ENCODE data around the gene THSD4.
"Not testable (repeated sequence)": the region's sequence is repeated elsewhere in the genome, so short reads cannot be mapped to it uniquely, and the experiment has no call there.

The THSD4 gene

GRCh38 chr15:71352125-71352524 lies 236.9 kb downstream of the THSD4 start:
- DNase-seq: no peak

DNA sequence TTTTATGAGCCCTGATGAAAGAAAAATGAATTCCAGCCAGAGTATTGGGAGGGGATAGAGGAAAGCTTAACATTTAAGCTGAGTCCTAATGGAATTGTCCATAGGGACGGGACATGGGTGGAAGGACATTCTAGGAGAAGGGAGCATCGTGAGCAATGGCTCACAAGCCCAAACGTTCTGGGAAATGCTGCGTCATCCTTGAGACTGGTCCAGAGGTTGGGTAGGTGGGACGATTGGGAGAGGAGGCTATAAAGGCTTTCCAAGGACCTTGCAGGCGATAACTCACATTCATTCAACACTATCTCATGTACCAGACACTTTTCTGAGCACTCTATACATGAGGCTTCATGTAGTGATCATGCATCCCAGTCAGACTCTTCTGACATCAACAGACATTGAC lies 237.5 kb downstream of the THSD4 start:
- no peak for DNase-seq

DNA sequence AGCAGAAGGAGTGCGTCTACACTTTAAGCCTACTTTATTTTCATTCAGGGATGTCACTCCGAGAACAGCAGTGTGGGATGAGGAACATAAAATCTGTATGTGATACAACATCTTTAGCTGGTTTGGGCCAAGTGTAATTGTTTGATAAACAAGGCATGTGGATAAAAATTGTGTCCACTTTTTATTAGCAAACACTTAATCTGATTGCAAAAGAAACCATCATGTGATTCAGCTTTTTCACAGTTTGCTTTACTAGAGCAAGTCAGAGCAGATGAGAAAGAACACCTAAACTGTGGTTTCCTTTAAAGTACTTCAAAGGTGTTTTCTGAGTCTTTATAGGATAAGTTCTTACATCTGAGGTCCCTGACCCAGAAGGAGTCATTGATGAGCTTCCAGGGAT lies 237.9 kb downstream of the THSD4 start:
- no peak for DNase-seq

GRCh38 chr15:71355268-71355667 lies 240.0 kb downstream of the THSD4 start:
- DNase-seq: no peak

GRCh38 chr15:71357321-71357732 lies 242.1 kb downstream of the THSD4 start:
- DNase-seq: no peak

- DNase-seq: no peak
Observed at GRCh38 chr15:71357967-71358366, 242.7 kb downstream of the THSD4 start.

GRCh38 chr15:71359246-71359645 lies 244.0 kb downstream of the THSD4 start:
- no peak for DNase-seq

DNA sequence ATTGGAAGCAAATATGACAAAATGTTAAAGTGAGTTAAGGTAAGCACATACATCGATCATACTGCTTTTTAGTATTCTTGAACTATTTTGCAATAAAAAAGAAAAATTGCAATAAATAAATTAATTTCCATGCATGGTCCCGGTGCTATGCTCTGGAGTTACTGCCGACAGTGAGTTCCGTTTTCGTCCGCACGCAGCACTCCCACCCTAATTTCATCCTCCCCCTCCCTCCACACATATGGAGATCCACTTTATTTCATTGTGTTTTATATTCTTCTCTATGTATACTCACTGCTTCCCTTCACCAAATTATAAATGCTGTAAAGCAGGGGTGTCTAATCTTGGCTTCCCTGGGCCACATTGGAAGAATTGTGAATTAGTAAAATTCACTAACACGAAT lies 247.3 kb downstream of the THSD4 start:
- DNase-seq: no peak

- DNase-seq: no peak
Observed at GRCh38 chr15:71362987-71363968, 248.0 kb downstream of the THSD4 start.

GRCh38 chr15:71364117-71364584 lies 248.9 kb downstream of the THSD4 start:
- no peak for DNase-seq

DNA sequence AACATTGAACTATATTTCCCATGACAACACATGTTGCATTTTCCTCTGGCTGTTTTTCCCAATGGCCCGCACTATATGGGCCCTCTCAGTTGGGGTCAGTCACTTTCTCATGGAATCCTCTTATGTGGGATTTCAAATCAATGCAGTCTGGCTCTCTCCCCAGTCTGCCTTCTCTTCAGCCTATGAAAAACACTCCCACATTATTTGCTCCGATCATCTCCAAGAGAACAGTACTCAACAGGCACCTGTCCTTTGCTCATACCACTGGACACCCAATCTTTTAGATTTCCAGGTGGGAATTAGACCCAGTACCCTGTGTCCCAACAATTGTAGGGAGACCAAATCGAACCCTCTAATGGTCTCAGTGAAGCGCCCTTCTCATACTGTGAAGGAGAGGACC lies 251.3 kb downstream of the THSD4 start:
- DNase-seq: no peak

GRCh38 chr15:71366926-71367325 lies 251.7 kb downstream of the THSD4 start:
- no peak for DNase-seq

DNA sequence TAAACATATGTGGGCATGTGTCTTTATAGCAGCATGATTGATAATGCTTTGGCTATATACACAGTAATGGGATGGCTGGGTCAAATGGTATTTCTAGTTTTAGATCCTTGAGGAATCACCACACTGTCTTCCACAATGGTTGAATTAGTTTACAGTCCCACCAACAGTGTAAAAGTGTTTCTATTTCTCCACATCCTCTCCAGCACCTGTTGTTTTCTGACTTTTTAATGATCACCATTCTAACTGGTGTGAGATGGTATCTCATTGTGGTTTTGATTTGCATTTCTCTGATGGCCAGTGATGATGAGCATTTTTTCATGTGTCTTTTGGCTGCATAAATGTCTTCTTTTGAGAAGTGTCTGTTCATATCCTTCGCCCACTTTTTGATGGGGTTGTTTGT lies 252.5 kb downstream of the THSD4 start:
- not testable (repeated sequence) for DNase-seq

- not testable (repeated sequence) for DNase-seq
Observed at GRCh38 chr15:71372769-71373168, 257.5 kb downstream of the THSD4 start.

- DNase-seq: no peak
Observed at GRCh38 chr15:71373917-71374316, 258.6 kb downstream of the THSD4 start.

- DNase-seq: no peak
Observed at GRCh38 chr15:71374607-71375352, 259.5 kb downstream of the THSD4 start.

- DNase-seq: no peak
Observed at GRCh38 chr15:71375934-71376333, 260.7 kb downstream of the THSD4 start.

GRCh38 chr15:71379893-71380292 lies 264.6 kb downstream of the THSD4 start:
- no peak for DNase-seq

DNA sequence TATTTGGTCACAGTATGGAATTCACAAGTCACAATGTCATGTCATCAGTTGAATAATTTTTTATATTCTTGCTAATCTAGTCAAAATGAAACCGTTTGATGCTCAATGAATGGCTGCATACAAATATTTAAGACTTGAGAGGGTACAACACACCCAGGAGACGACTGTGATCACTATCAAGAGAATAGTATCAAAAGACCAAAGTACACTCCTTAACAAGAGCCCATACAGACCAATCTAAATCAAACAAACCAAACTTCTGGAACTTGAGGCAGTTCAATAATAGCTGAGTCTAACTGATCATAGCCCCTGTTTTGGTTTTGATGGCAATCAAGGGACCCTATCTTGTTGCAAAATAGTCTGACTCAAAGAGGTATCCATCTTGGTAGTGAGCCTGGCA lies 265.1 kb downstream of the THSD4 start:
- no peak for DNase-seq

DNA sequence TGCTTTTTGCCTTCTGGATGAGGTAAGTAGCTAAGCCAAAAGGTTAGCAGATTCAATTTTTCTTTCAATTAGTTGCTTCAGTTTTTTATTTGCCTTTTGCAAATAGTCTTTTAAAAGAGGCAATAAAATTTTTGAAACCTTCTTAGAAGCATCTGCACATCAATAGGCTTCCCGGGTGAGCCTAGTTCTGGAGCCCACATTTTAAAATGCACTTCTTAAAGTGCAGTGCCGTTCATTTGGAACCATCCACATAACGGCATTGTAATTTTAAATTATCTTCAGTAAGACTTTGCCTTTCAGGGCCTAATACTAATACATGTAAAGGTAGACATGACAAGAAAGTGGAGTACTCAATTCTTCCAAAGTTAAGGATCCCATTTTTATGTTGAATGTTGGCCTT lies 269.2 kb downstream of the THSD4 start:
- no peak for DNase-seq

DNA sequence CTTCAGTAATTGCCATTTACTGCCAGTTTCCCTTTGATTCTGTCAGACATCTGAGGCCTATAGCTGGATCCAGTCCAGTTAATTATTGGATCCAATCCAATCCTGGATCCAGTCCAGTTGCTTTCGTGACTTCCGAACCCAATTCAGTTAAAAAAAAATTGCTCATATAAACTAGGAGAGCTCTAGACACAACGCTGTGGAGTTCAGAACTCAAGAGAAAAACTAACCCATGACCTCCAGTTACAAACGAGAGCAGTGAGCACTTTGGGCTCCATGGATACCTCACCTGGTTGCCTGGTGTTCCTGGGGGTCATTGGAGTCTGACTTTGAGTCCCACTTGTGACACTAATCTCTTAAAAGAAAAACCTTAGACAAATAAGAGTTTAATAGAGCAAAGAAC lies 269.8 kb downstream of the THSD4 start:
- no peak for DNase-seq

DNA sequence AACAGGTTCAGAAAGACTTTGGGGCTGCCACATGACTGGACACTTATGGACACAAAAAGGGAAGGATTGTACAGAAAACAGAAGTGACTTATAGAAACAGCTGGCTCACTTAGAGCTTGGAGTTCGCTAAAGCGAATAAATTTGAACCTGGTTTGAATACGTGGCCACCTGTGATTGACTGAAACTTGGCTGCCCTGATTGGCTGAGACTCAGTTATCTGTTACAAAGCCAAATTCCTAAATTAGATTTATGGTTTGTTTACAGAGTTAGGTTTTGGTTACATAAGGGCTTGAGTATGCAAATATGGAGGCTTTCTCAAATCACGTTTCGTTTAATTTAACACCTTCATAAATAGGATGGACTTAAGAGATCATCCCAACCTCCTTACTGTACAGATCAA lies 270.2 kb downstream of the THSD4 start:
- DNase-seq: peak in 1 of 14 donors; percentile 1

DNA sequence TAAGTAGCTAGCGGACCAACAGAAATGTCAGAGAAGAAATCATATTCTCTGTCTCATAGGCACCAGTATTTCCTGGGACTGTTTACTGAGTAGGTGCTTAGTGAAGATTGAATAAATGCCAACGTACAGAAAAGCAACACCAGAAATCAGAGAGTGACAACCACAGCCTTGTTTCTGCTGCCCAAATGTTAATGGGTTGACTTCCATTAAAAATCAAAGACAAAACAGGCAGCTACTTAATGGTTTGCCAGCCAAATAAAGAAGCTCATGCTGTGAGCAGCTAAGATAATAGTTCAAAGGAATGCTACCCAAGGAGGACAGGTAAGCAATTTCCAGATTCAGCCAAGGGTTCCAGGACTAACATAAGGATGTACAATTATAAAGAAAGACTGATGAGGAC lies 270.7 kb downstream of the THSD4 start:
- DNase-seq: no peak

Measured in C1 segment of cervical spinal cord (tissue), 14 donors.